B cell (primary cell): ENCODE results near the gene GPC3. TPM values are rescaled to one million over a fixed set of nuclear protein-coding genes. Genes with fewer than 3 reads are reported as not detected.

Source experiments
- ATAC-seq: fragments of 200-7000 bp; cut with Tn5 transposase; one replicate; pipeline ENCODE4 v1.10.0; 2021; ENCODE audit warnings: low read depth, mild to moderate bottlenecking, moderate number of reproducible peaks, moderate library complexity
- CTCF ChIA-PET: fragments of 350-600 bp; sonication (Branson Sonifier 250); formaldehyde crosslinking; loops from one replicate; lab custom pipeline; 2021; ENCODE audit warnings: antibody characterized with exemption, inconsistent platforms; lab: Charles Lee
- POLR2A ChIA-PET: fragments of 350-600 bp; sonication (Branson Sonifier 250); formaldehyde crosslinking; loops from one replicate; lab custom pipeline; 2021; ENCODE audit warnings: antibody characterized with exemption; lab: Charles Lee
- DNase-seq: peaks from one replicate; pipeline ENCODE4 v3.0.0; 2013
- H2AFZ ChIP-seq: 2 replicates; pipeline ENCODE4 v1.6.1; 2012; ENCODE audit warnings: mild to moderate bottlenecking, low read depth, low read length; ENCODE audit not compliant: insufficient read depth, poor library complexity, severe bottlenecking
- H3K27ac ChIP-seq, 2 donors: 1 replicate in 1 of 2; 2 replicates in 1 of 2; pipeline ENCODE4 v1.5.1; 2012 to 2013; ENCODE audit warnings: low read length in 2 of 2, mild to moderate bottlenecking in 2 of 2, moderate library complexity in 1 of 2
- H3K27me3 ChIP-seq, 4 experiments: fragments of 200-600 bp in 1 of 4; sonication (generic) in 1 of 4; replicated peaks in 1 of 4; 1 replicate in 2 of 4; 2 replicates in 2 of 4; pipeline versions ENCODE4 v1.6.1 to v1.7.0; 2013 to 2016; ENCODE audit warnings: low read length in 3 of 4, mild to moderate bottlenecking in 2 of 4, mixed read lengths in 1 of 4, moderate library complexity in 1 of 4; ENCODE audit not compliant: insufficient read depth in 4 of 4, control insufficient read depth in 3 of 4; ENCODE audit errors: control extremely low read depth in 1 of 4
- H3K36me3 ChIP-seq, 2 experiments: replicated peaks in 1 of 2; 1 replicate in 1 of 2; 2 replicates in 1 of 2; pipeline versions ENCODE4 v1.6.1 to v1.7.1; 2013; ENCODE audit warnings: low read length in 1 of 2; ENCODE audit not compliant: insufficient read depth in 2 of 2, control insufficient read depth in 1 of 2; ENCODE audit errors: control extremely low read depth in 1 of 2, extremely low read depth in 1 of 2
- H3K4me1 ChIP-seq, 2 donors: fragments of 200-600 bp in 1 of 2; sonication (generic) in 1 of 2; 1 replicate in 1 of 2; 2 replicates in 1 of 2; pipeline versions ENCODE4 v1.5.1 to v1.6.1; 2013 to 2017; ENCODE audit warnings: low read length in 2 of 2; ENCODE audit not compliant: control insufficient read depth in 2 of 2, insufficient read depth in 2 of 2
- H3K4me2 ChIP-seq: replicated peaks from 2 replicates; pipeline ENCODE3; 2012; ENCODE audit warnings: mild to moderate bottlenecking, low read depth, low read length; ENCODE audit not compliant: poor library complexity, severe bottlenecking
- H3K4me3 ChIP-seq, 5 experiments: fragments of 200-600 bp in 1 of 5; sonication (generic) in 1 of 5; 1 replicate in 3 of 5; 2 replicates in 2 of 5; pipeline versions ENCODE4 v1.5.1 to v1.7.0; 2011 to 2016; ENCODE audit warnings: low read length in 4 of 5, mild to moderate bottlenecking in 4 of 5, low read depth in 2 of 5, control low read depth in 1 of 5, moderate library complexity in 1 of 5; ENCODE audit not compliant: insufficient read depth in 1 of 5; ENCODE audit errors: control extremely low read depth in 1 of 5, extremely low read depth in 1 of 5
- H3K79me2 ChIP-seq: fragments of 200-600 bp; sonication (generic); one replicate; pipeline ENCODE4 v1.6.0; 2016; ENCODE audit warnings: low read length; ENCODE audit not compliant: control insufficient read depth, insufficient read depth
- H3K9ac ChIP-seq: fragments of 200-600 bp; sonication (generic); 2 replicates; pipeline ENCODE4 v1.6.1; 2017; ENCODE audit warnings: mild to moderate bottlenecking, low read length, moderate library complexity
- H3K9me3 ChIP-seq, 3 donors: one replicate each; pipeline versions ENCODE4 v1.6.1 to v1.7.1; 2013; ENCODE audit warnings: low read length in 2 of 3; ENCODE audit not compliant: control insufficient read depth in 2 of 3, insufficient read depth in 1 of 3; ENCODE audit errors: control extremely low read depth in 1 of 3
- H4K20me1 ChIP-seq: 2 replicates; pipeline ENCODE4 v1.6.0; 2012; ENCODE audit warnings: mild to moderate bottlenecking, low read length; ENCODE audit not compliant: insufficient read depth, control insufficient read depth, poor library complexity, severe bottlenecking
- H3K27ac Mint-ChIP-seq: one replicate; pipeline ENCODE4 v1.8.0; 2021; ENCODE audit warnings: mixed read lengths
- H3K27me3 Mint-ChIP-seq: one replicate; pipeline ENCODE4 v1.8.0; 2021; ENCODE audit warnings: mixed read lengths
- H3K4me1 Mint-ChIP-seq: one replicate; pipeline ENCODE4 v1.8.0; 2021; ENCODE audit warnings: mixed read lengths
- H3K4me3 Mint-ChIP-seq: one replicate; pipeline ENCODE4 v1.8.0; 2021; ENCODE audit warnings: mixed read lengths
- H3K9me3 Mint-ChIP-seq: one replicate; pipeline ENCODE4 v1.8.0; 2022; ENCODE audit warnings: mixed read lengths; ENCODE audit not compliant: insufficient read depth
- CTCF ChIP-seq: fragments of 200-600 bp; IDR thresholded peaks from one replicate; pipeline ENCODE4 v1.8.0; 2022; ENCODE audit warnings: antibody characterized with exemption, mild to moderate bottlenecking
- EZH2 ChIP-seq: IDR thresholded peaks from 2 replicates; pipeline ENCODE4 v1.6.1; 2012; ENCODE audit warnings: borderline replicate concordance, low read depth, mild to moderate bottlenecking, moderate library complexity, low read length; ENCODE audit not compliant: insufficient read depth, poor library complexity, severe bottlenecking
- WGBS: methylation state at CpG from one replicate; pipeline ENCODE4 v1.1.5; 2013; ENCODE audit warnings: missing lambda C conversion rate; ENCODE audit not compliant: insufficient coverage; 5-methylcytosine and 5-hydroxymethylcytosine counted together
- intact Hi-C: fragments of 100-400 bp; cut with micrococcal nuclease; formaldehyde crosslinking; loops from one replicate; pipeline ENCODE4 v1.10.0; 2022
- polyA plus RNA-seq: library from polyadenylated mRNA; depleted of rRNA; stranded (reverse); fragments of >200 nt; gene quantifications from 2 replicates; pipeline ENCODE4 v1.2.3, GENCODE V29; 2012
- total RNA-seq, 2 donors: library from RNA; stranded (reverse); fragments of 120-200 nt in 1 of 2; gene quantifications; 1 replicate in 1 of 2; 2 replicates in 1 of 2; pipeline versions ENCODE4 v1.2.3 to v1.2.4, GENCODE V29; 2013 to 2022

GPC3 gene
- total and polyA plus RNA-seq, 2 donors (not counting 1 experiment from before 2014, with no cell fraction given): not detected

GRCh38 chrX:133924548-133924947, 60.8 kb downstream of the GPC3 start:
- 80% methylated on average over 1 of the region's 4 CpGs for WGBS
- H4K20me1 ChIP-seq: no peaks in the 10 kb centered on the region
- no peak overlapping the region for H2AFZ ChIP-seq
- TF ChIP-seq EZH2 (no peak), CTCF (no peak)
- no peaks in the 10 kb centered on the region for H3K27me3 ChIP-seq
- H3K36me3 ChIP-seq: no peaks in the 10 kb centered on the region
- Mint-ChIP-seq H3K27me3 (peaks cover 10% of the 10 kb centered on the region), H3K9me3 (no peaks in the 10 kb centered on the region), H3K4me3 (no peak overlapping the region), H3K4me1 (peaks cover 6% of the 10 kb centered on the region), H3K27ac (no peak overlapping the region)
- intact Hi-C loops: loop anchor here (5.0 kb wide), 1 partner anchor 177 kb away; no protein-coding TSS in a partner anchor
- CTCF ChIA-PET: no interaction called here
- POLR2A ChIA-PET: no interaction called here
- DNase-seq (no peak), ATAC-seq (no peak)
- H3K79me2 ChIP-seq: no peaks in the 10 kb centered on the region
- no peak overlapping the region for H3K4me3 ChIP-seq
- no peak overlapping the region for H3K27ac ChIP-seq
- no peaks in the 10 kb centered on the region for H3K9me3 ChIP-seq
- H3K9ac ChIP-seq: no peak overlapping the region
- peaks cover 4 to 9% of the 10 kb centered on the region in 2 donors for H3K4me1 ChIP-seq
- H3K4me2 ChIP-seq: no peak overlapping the region

- H3K4me3 Mint-ChIP-seq: no peak overlapping the region
- Histone ChIP-seq H3K4me2 (peak overlapping the region; percentile 60), H2AFZ (peak overlapping the region; percentile 62), H4K20me1 (no peaks in the 10 kb centered on the region), H3K27me3 (no peaks in the 10 kb centered on the region), H3K9ac (no peak overlapping the region), H3K27ac (no peak overlapping the region), H3K9me3 (no peaks in the 10 kb centered on the region), H3K4me1 (peaks cover 4 to 9% of the 10 kb centered on the region in 2 donors), H3K79me2 (no peaks in the 10 kb centered on the region), H3K4me3 (no peak overlapping the region), H3K36me3 (no peaks in the 10 kb centered on the region)
- intact Hi-C loops: loop anchor here (5.0 kb wide), 1 partner anchor 176 kb away; no protein-coding TSS in a partner anchor
- peaks cover 5% of the 10 kb centered on the region for H3K27me3 Mint-ChIP-seq
- ChIA-PET CTCF (no interaction called here), POLR2A (no interaction called here)
- peaks cover 6% of the 10 kb centered on the region for H3K4me1 Mint-ChIP-seq
- ATAC-seq (no peak), DNase-seq (no peak)
- whole genome bisulfite sequencing: 90% methylated on average over 2 of the region's 3 CpGs
- H3K9me3 Mint-ChIP-seq: no peaks in the 10 kb centered on the region
- no peak for TF ChIP-seq EZH2
- TF ChIP-seq CTCF: no peak
- no peak overlapping the region for H3K27ac Mint-ChIP-seq
Measured at GRCh38 chrX:133923548-133923947, 61.8 kb downstream of the GPC3 start.
